Subcutaneous adipose tissue (tissue), 4 donors: ENCODE measurements around the gene ISCA2. TPM values are rescaled to one million over a fixed set of nuclear protein-coding genes. Genes with fewer than 3 reads are reported as not detected.

ENCODE experiments used
- total RNA-seq, 4 donors: library from RNA; depleted of rRNA; stranded (reverse); fragments of >200 nt; gene quantifications; one replicate each; pipeline ENCODE4 v1.1.0, GENCODE V29; 2016
- TF ChIP-seq, protein P1 (sequence below): fragments of 450-650 bp; IDR thresholded peaks from one replicate; pipeline ENCODE4 v1.5.1; 2016; ENCODE audit warnings: low read depth, mild to moderate bottlenecking, control low read depth, antibody characterized with exemption, moderate library complexity

ISCA2 gene
- total RNA-seq, 4 donors from 2014 or later = 10.3 to 19.4 (median 10.8) TPM

DNA sequence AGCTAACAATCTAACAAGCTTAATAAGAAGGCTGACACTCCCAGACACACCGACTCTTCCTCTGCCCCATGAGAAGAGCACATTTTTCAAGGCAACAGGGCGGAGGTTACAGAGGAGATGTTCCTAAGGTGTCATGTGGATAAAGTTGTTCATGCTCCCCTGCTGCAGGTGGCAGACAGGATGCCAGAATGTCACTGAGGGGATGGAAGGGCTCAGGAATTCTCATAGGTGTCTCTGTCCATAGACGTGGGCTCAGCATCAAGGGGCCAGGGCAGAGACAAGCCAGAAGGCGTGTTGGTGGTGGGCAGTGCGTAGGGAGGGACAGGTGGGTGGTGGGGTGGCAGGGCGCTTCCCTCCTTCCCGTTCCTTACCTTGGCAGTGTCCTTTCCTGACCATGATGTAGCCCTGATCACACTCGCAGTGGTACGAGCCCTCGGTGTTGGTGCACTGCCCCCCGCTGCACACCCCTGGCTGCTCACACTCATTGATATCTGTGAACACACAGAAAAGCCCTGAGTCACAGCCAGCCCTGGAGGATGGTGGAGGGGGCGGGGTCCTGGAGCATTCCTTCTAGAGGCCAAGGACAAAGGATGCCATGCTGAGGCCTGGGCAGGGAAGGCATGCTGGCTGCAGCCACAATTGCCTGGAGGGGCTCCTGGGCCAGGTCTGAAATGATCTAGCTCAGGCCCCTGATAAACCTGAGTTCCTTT lies 23.0 kb downstream of the ISCA2 start:
- TF ChIP-seq, protein P1, sequence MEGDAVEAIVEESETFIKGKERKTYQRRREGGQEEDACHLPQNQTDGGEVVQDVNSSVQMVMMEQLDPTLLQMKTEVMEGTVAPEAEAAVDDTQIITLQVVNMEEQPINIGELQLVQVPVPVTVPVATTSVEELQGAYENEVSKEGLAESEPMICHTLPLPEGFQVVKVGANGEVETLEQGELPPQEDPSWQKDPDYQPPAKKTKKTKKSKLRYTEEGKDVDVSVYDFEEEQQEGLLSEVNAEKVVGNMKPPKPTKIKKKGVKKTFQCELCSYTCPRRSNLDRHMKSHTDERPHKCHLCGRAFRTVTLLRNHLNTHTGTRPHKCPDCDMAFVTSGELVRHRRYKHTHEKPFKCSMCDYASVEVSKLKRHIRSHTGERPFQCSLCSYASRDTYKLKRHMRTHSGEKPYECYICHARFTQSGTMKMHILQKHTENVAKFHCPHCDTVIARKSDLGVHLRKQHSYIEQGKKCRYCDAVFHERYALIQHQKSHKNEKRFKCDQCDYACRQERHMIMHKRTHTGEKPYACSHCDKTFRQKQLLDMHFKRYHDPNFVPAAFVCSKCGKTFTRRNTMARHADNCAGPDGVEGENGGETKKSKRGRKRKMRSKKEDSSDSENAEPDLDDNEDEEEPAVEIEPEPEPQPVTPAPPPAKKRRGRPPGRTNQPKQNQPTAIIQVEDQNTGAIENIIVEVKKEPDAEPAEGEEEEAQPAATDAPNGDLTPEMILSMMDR = no peak

DNA sequence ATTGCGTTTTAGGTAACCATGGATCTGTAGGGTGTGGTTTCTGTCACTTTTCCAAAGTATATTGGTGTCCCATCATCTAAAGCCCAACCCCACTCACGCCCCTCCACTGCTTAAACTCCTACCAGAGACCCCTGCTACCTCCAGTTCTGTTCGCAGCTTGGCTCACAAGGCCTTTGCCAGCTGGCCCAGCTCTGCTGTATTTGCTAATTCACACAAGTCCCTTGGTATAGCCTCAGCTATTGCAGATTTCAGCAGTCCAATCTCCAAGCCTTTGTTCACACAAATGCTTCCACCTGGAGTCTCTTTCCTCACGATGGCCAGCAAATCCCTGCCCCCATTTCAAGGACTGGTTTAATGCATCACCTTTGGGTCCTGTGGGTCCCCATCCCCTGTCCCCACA lies 24.2 kb downstream of the ISCA2 start:
- TF ChIP-seq, protein P1 = no peak

DNA sequence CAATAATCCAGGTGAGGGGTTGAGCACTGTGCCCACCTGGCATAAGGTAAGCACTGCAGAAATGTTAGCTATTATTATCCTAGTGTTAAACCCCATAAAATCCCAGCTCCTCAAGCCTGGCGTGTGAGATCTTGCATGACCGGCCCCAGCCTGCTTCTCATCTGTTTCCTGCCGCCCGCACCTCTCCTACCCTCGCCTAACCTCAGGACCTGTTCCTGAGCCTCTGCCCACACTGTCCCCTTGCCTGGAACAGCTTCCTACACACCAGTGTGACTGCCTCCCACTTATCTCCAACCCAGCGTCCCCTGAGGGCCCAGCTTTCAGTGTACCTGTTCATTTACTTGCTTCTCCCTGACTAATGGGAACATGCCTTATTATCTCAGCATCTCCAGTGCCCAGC lies 24.7 kb downstream of the ISCA2 start:
- TF ChIP-seq, protein P1 = no peak

DNA sequence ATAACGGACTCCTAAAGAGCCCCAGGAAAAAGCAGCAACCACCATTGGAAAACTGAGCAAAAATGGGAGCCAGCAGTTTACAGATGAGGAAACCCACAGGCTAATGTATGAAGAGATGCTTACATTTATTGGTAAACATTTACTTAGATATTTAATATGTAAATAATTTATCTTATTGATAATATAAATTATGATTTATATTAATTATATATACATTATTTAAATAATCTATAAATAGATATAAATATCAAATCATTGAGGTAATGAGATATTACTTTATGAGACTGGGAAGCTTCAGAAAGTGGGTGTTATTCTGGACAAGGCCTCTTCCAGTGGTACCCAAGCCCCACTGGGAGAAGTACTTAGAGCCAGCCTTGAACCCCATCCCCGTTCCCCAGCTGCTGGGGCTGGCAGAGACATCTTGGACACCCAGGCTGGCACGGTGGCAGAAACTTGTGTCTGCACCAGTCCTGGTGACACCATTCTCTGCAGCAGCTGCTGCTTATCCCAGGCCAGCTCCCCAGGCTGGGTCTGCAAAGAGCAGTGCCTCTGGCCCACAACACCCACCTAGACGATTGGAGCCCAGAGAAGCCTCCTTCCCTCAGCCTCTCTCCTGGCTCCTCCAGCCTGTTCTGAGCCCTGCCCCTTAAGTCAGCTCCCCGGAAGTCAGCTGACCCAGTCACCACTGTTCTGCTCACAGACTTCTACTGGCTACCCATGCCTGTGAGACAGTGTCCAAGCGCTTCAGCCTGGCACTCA lies 25.9 kb downstream of the ISCA2 start:
- TF ChIP-seq, protein P1 = no peak

DNA sequence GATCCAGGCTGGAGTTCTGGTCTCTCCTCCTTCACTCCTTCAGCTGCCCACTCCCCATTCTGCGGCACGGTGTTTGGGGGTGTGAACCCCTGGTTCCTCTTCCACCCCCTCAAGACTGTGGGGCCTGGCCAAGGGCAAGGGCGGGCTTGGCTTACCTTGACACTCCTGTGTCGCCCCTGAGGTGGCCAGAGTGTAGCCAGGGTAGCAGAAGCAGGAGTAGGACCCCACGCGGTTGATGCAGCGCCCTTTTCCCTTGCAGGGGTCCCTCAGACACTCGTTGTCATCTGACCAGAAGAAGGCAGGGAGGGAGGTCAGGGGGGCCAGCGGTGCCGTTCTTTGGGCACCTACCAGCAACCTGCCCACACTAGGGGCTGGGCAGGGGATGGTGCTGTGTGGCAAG lies 28.2 kb downstream of the ISCA2 start:
- TF ChIP-seq, protein P1 = no peak

DNA sequence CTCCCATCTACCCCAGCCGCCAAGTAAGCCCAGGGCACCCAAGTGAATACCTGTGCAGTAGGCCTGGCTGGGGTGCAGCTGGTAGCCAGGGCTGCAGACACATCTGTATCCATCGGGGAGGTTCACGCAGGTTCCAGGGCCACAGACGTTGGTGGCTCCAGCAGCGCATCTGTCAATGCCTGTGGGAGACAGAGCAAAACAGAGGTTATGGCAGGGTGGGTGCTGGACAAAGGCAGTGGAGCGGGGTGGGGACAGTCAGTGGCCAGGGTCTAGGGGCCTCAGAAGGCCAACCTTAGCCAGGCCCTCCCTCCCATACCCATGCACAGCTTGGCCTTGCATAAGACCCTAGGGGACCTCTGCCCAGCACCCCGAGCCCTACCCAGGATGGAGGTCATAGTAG lies 29.2 kb downstream of the ISCA2 start:
- TF ChIP-seq, protein P1 = no peak

DNA sequence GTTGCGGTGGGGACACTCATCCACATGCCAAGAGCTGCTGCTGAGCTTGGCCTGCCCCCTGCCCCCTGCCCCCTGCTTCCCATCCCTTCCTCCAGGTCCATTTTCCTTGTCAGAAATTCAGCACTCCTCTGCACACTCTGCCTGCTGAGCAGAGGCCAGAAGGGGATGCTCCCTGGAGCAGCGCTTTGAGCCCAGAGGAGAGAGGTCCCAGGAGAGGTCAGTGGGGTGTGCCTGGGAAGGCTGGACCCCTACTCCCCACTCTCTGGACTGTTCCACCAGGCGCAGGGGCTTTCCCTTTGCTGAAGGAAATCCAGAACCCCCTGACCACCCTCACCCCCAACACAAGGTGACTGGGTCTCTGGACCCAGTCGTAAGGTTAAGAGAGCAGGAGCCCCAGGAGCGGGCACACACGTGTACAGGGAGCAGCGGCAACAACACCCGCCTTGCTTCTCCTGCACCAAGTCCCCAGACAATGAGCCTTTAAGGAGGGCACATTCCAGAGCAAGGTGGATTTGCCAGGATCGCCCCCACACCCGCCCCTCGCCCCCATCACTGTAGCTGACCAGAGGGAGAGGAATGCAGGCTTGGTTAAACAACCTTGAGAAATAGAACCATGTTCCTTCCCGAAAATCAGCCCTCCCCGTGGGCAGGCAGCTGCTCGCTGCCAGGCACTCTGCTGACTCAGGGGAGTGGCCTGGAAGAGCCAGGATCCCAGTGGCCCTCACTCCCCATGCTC lies 30.7 kb downstream of the ISCA2 start:
- TF ChIP-seq, protein P1 = no peak
